Measurements from ENCODE around the gene DLG4.
"Not testable (repeated sequence)": the region's sequence is repeated elsewhere in the genome, so short reads cannot be mapped to it uniquely, and the experiment has no call there.

DLG4 gene

DNA sequence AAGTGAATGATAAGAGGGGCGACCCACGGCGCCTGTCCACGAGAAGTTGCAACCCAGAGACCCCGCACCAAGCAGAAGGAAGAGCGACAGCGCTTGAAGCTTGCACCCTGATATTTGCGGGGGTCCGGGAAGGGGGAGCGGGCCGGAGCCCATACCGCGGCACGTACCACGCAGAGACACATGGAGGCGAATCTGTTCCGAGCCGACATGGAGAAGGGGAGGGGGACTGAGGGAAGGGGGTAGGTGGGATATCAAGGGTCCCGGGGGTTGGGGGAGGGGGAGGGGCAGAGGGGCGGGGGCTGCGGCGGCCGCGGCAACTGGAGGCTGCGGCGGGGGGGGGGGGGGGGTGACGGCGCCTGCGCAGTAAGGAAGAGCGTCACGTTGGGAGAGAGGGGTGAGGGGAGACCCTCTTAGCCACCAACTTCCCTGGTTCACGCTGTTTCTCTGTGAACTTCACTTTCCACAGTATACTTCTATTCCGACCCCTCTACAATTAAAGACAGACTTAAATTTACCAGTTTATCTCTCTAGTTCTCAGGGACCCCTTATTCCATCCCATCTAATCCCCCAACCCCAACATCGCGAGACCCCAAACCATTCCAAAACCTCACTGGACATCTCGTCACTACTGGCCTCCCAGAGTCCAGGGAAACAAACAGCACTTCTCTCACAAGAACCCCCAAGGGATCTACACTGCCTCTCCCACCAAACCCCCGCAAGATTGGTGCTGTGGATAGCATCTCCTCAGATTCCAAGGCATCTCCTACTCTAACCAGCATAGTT is 8.0 kb downstream of the DLG4 start:
- no peak for DNase-seq

GRCh38 chr17:7208754-7209460 is 10.7 kb downstream of the DLG4 start:
- DNase-seq: no peak

- no peak for DNase-seq
These were observed 11.5 kb downstream of the DLG4 start for GRCh38 chr17:7208027-7208571.

DNA sequence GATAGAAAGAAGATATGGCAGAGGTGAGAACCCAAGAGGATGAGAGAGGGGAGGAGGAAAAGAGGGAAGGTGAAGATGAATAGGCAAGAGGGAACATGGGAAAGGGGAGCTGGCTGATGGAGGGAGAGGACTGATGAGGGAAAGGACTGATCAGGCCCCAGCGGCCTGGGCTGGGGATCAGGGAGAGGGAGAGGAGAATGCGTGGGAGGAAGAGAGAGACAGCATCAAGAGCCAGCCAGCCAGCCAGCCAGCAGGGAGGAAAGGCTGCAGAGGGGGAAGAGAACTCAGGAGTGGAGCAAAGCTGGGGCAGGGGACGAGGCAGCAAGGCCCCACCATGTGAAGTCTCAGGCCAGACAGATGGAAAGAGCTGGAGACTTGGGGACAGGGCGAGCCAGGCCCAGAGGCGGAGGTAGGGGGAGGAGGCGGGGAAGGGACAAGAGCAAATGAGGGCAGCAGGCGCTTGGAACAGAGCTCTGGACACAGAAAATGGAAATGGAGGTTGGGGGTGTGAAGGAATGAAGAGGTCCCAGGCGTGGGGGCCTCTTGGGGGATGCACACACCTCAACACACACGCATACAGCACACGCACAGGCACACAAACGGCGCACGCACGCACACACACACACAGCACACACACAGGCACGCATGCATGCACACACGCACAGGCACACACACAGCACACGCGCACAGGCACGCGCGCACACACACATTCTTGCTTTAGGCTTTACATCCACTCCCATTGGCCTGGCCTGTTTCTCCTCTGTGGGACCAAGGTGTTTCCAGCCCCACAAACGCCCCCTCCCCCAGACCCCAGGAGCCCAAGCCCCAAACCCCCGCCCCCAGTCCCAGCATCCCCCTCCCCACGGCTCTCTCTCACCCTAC is 12.3 kb downstream of the DLG4 start:
- DNase-seq: no peak

DNA sequence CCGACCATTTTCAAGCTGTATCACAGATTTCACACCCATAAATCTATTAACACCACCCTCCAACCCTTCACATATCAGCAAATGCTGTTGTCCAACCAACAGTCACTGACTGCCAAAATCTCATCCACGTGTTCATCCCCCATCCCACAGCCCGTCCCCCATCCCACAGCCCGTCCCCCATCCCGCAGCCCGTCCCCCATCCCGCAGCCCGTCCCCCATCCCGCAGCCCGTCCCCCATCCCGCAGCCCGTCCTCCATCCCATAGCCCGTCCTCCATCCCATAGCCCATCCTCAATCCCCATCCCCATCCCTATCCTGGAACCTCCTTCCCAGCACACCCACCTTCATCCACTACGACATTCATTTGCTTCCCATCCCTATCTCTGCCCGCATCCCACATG is 14.1 kb downstream of the DLG4 start:
- DNase-seq: no peak

GRCh38 chr17:7204828-7205461 is 14.7 kb downstream of the DLG4 start:
- peak; percentile 60 for DNase-seq

DNA sequence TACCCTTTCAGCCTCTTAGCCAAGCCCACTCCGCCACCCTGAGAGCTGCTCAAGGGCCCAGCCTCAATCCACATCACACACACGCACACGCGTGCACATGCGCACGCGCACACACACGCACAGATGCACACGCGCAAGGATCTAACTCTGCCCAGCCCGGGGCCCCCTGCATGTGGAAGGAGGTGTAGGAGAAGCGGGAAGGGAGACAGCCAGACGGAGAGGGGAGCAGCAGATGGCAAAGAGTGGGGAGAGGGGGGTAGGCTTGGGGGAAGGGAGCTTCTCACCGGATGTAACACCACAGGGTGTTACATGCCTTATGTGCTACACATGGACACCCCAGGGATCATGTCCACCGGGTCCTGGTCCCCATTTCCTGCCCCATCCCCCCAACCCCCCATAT is 15.3 kb downstream of the DLG4 start:
- DNase-seq: peak; percentile 36

DNA sequence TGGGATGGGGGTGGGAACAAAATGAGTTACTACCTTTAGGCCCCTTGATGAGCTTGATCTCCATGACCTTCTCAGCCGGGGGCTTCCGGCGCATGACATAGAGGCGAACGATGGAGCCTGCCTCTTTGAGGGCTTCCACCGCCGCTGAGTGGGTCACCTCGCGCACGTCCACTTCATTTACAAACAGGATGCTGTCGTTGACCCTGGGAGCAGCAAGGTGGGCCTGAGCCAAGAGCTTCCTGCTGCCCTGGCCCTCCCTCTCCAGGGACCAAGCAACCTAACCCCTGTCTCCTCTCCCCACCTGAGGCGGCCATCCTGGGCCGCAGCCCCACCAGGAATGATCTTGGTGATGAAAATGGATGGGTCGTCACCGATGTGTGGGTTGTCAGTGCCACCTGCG is 16.2 kb downstream of the DLG4 start:
- no peak for DNase-seq

DNA sequence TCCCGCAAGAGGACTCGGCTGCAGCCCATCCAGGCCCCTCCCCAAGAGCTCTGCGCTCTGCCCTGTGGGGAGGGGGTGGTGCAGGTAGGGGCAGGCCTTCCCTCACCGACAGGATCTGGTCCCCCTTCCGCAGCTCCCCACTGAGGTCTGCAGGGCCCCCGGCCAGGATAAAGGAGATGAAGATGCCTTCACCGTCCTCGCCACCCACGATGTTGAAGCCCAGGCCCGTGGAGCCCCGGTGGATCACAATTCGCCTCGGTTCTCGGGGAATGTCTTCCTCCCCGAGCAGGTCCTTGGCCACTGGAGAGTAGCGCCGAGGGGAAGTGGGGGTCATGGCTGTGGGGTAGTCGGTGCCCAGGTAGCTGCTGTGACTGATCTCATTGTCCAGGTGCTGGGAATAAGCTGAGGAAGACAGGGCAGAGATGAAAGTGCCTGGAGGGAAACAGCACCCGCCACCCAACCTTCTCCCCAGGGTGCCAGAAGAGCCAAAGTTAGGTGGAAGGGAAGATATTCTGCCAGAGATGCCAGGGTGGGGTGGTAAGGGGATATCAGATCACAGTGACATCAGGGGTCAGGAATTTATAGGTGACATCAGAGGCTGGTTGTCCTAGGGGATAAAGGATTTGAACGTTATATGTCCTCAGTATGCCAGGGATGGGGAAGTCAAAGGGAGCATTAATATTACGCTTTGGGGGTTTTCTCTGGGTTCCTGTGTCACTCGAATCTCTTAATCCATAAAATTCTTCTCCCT is 22.8 kb downstream of the DLG4 start:
- no peak for DNase-seq

- DNase-seq: no peak
These were observed 23.7 kb downstream of the DLG4 start for GRCh38 chr17:7195971-7196370.

DNA sequence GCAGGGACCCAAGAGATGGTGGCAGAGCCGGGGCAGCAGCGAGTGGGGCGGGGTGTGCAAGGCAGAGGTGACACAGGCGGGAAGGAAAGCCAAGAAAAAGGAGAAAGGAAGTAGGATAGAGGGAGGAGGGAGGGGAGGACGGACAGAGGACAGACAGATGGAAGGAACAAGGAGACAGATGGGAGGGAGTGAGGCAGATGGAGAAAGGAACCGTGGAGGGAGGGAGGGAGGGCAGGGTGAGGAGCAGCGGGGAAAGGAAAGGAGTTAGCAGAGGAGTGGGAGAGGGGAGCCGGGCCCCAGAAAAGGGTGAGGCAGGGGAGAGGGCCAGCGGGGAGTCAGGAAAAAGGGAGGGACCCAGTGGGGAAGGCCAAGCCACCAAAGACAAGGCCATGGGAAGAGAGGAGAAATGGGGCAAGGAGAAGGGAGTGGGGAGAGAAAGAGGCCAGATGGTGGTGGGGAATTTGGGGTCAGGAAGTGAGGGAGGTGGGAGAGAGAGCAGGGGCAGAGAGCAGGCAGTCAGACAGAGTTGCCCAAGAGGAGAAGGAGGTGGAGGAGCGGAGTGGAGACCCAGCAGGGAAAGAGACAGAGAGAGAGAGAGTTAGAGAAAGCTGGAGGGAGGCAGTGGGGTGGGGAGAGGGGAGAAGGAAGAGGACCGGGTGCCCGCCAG is 27.2 kb downstream of the DLG4 start:
- DNase-seq: peak; percentile 21

GRCh38 chr17:7191571-7192270 is 27.9 kb downstream of the DLG4 start:
- no peak for DNase-seq

- no peak for DNase-seq
These were observed 28.6 kb downstream of the DLG4 start for GRCh38 chr17:7191069-7191468.

- no peak for DNase-seq
These were observed 29.2 kb downstream of the DLG4 start for GRCh38 chr17:7190276-7190917.

DNA sequence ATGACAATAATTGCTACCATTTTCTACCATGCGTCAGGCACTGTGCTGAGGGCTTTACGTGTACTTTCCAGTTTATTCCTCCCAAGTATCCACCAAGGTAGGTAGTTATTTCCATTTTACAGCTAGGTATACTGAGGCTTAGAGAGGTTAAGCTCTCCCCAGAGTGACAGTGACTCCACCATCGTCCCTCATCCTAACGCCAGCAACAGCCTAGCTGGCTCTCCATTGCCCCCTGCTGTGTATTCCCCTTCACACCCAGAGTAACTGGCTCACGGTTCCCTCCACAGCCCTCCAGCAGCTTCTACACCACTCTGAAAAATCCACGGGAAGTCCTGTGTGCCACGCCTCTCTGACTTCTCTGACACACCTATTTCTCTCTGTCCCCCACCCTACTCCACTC is 33.4 kb downstream of the DLG4 start:
- DNase-seq: no peak

- no peak for DNase-seq
These were observed 35.0 kb downstream of the DLG4 start for GRCh38 chr17:7184647-7185046.

GRCh38 chr17:7184091-7184488 is 35.5 kb downstream of the DLG4 start:
- no peak for DNase-seq

GRCh38 chr17:7183433-7184090 is 36.1 kb downstream of the DLG4 start:
- no peak for DNase-seq

DNA sequence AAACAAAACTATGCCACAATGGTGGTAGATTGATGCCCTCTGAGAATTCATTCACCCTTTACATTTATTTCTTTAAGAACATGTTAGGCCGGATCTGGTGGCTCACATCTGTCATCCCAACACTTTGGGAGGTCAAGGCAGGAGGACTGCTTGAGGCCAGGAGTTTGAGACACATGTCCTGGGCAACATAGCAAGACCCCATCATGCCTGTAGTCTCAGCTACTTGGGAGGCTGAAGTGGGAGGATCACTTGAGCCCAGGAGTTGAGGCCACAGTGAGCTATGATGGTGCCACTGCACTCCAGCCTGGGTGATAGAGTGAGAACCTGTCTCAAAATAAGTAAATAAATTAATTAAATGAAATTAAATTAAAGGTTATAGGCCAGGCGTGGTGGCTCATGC is 37.5 kb downstream of the DLG4 start:
- DNase-seq: not testable (repeated sequence)

Measured in NCI-H524 treated with DMSO at 0.1 percent for 48 hours (cell line).